K562 (cell line): ENCODE results near the gene ECE2.

Experiments
- ATF6 ChIP-seq: sonication (generic); formaldehyde crosslinking; IDR thresholded peaks from 2 replicates; pipeline ENCODE4 v1.4.0; 2020; ENCODE audit warnings: mild to moderate bottlenecking, missing genetic modification reagents
- CTCF ChIP-seq, 3 experiments: IDR thresholded peaks in 2 of 3; conservative IDR thresholded peaks in 1 of 3; 2 replicates each; pipeline ENCODE4 v1.5.1; 2011 to 2012; ENCODE audit warnings: low read length in 3 of 3, mild to moderate bottlenecking in 3 of 3, control low read depth in 2 of 3, improper control_type of control experiment in 1 of 3, inconsistent platforms in 1 of 3, low read depth in 1 of 3, mixed read lengths in 1 of 3, moderate library complexity in 1 of 3; ENCODE audit not compliant: insufficient read depth in 2 of 3
- KDM5B ChIP-seq: fragments of 200-600 bp; sonication (generic); IDR thresholded peaks from 2 replicates; pipeline ENCODE4 v1.6.1; 2012; ENCODE audit warnings: low read depth, mild to moderate bottlenecking, moderate library complexity, low read length, control low read depth, inconsistent platforms; ENCODE audit not compliant: insufficient replicate concordance
- MTA1 ChIP-seq: fragments of 450-650 bp; IDR thresholded peaks from 2 replicates; pipeline ENCODE4 v1.6.1; 2017; ENCODE audit warnings: borderline replicate concordance
- NR3C1 ChIP-seq: sonication (generic); formaldehyde crosslinking; IDR thresholded peaks from 2 replicates; pipeline ENCODE4 v1.8.1; 2022; ENCODE audit warnings: missing genetic modification reagents
- PHF8 ChIP-seq: fragments of 200-600 bp; sonication (generic); IDR thresholded peaks from 2 replicates; pipeline ENCODE4 v1.6.1; 2012; ENCODE audit warnings: mixed run types, mild to moderate bottlenecking, inconsistent platforms, low read length, moderate library complexity, borderline replicate concordance
- POLR2A ChIP-seq: fragments of 450-650 bp; conservative IDR thresholded peaks from 2 replicates; pipeline ENCODE4 v1.6.1; 2016
- PREB ChIP-seq: sonication (generic); formaldehyde crosslinking; IDR thresholded peaks from 2 replicates; pipeline ENCODE4 v1.8.1; 2023; ENCODE audit warnings: mild to moderate bottlenecking, missing genetic modification reagents
- RFX5 ChIP-seq: IDR thresholded peaks from 2 replicates; pipeline ENCODE4 v1.6.1; 2011; ENCODE audit warnings: low read depth, mild to moderate bottlenecking, improper control_type of control experiment, low read length
- SMARCC2 ChIP-seq: fragments of 450-650 bp; IDR thresholded peaks from 2 replicates; pipeline ENCODE4 v1.6.1; 2017; ENCODE audit warnings: antibody characterized with exemption, moderate library complexity, mild to moderate bottlenecking, low read depth
- STAT6 ChIP-seq: sonication (generic); formaldehyde crosslinking; IDR thresholded peaks from 2 replicates; pipeline ENCODE4 v1.8.1; 2023; ENCODE audit warnings: mild to moderate bottlenecking, missing genetic modification reagents
- TBL1XR1 ChIP-seq, 2 experiments: IDR thresholded peaks; 2 replicates each; pipeline ENCODE4 v1.6.1; 2012; ENCODE audit warnings: improper control_type of control experiment in 2 of 2, low read length in 2 of 2, mild to moderate bottlenecking in 1 of 2
- TBP ChIP-seq: optimal IDR thresholded peaks from 2 replicates; pipeline ENCODE3; 2011; ENCODE audit warnings: low read depth, low read length, improper control_type of control experiment
- YY1 ChIP-seq, 3 experiments: IDR thresholded peaks; 2 replicates each; pipeline ENCODE4 v1.6.1; 2011; ENCODE audit warnings: low read length in 2 of 3, mild to moderate bottlenecking in 2 of 3, moderate library complexity in 2 of 3, borderline replicate concordance in 1 of 3, control low read depth in 1 of 3, low read depth in 1 of 3; ENCODE audit not compliant: insufficient read depth in 3 of 3, insufficient replicate concordance in 2 of 3, control insufficient read depth in 1 of 3, insufficient read length in 1 of 3; ENCODE audit errors: extremely low read depth in 1 of 3

GRCh38 chr3:184341925-184342324 is 66.1 kb downstream of the ECE2 start:
- TF ChIP-seq RFX5 (no peak), YY1 (IDR thresholded peaks at IDR 0.05; ENCODE audit: borderline replicate concordance in 1 of 3, control insufficient read depth in 1 of 3, extremely low read depth in 1 of 3, insufficient read depth in 3 of 3, insufficient read length in 1 of 3, insufficient replicate concordance in 2 of 3, low read depth in 1 of 3, low read length in 2 of 3) (no peak), CTCF (IDR thresholded peaks at IDR 0.05 in 2 of 3, conservative IDR thresholded peaks at IDR 0.05 in 1 of 3; ENCODE audit: insufficient read depth in 2 of 3, low read depth in 1 of 3, low read length in 3 of 3) (no peak), SMARCC2 (no peak), PREB (CRISPR knock-in tag) (no peak), PHF8 (no peak), ATF6 (CRISPR knock-in tag) (no peak), NR3C1 (CRISPR knock-in tag) (no peak), KDM5B (no peak), TBP (no peak), STAT6 (CRISPR knock-in tag) (no peak), TBL1XR1 (IDR thresholded peaks at IDR 0.05; ENCODE audit: low read length in 2 of 2) (no peak), POLR2A (no peak), MTA1 (no peak)
